ENCODE measurements around the gene SPDYE17. TPM values are rescaled to one million over a fixed set of nuclear protein-coding genes. Genes with fewer than 3 reads are reported as not detected.
"Not testable (repeated sequence)": the region's sequence is repeated elsewhere in the genome, so short reads cannot be mapped to it uniquely, and the experiment has no call there.

SPDYE17 gene
- total and polyA plus RNA-seq, 2 of the 8 experiments (the other 6 are each of a cell fraction or from before 2014, with no cell fraction given), result not detected

GRCh38 chr7:76982501-76982900, 49.7 kb downstream of the SPDYE17 start:
- H3K4me3 ChIP-seq (ENCODE audit: extremely low read depth in 1 of 4, insufficient read depth in 2 of 4, low read depth in 3 of 4, low read length in 4 of 4); H3K27ac ChIP-seq (ENCODE audit: low read depth, low read length); H3K56ac ChIP-seq (replicated peaks; ENCODE audit: insufficient read length, low read depth, low read length); H4K5ac ChIP-seq (ENCODE audit: insufficient read length, low read depth, low read length); H3K79me2 ChIP-seq (ENCODE audit: control insufficient read depth in 1 of 2, insufficient read depth in 2 of 2, low read length in 2 of 2); H4K20me1 ChIP-seq (replicated peaks in 1 of 2; ENCODE audit: control insufficient read depth in 1 of 2, insufficient read depth in 2 of 2, low read length in 2 of 2); H3K23ac ChIP-seq (ENCODE audit: insufficient read length); H2BK12ac ChIP-seq (ENCODE audit: low read depth, low read length); H3K79me1 ChIP-seq (ENCODE audit: low read depth, low read length); H3K23me2 ChIP-seq (ENCODE audit: low read depth, low read length); H4K8ac ChIP-seq (ENCODE audit: extremely low read depth, insufficient read depth, low read length); H3K27me3 ChIP-seq (replicated peaks in 1 of 4; ENCODE audit: control insufficient read depth in 3 of 4, extremely low read depth in 1 of 4, insufficient read depth in 3 of 4, low read length in 3 of 4); H3K36me3 ChIP-seq (ENCODE audit: control insufficient read depth in 2 of 4, insufficient read depth in 4 of 4, low read length in 3 of 4); H3K9ac ChIP-seq (replicated peaks in 1 of 4; ENCODE audit: extremely low read depth in 1 of 4, low read depth in 3 of 4, low read length in 3 of 4); H2BK120ac ChIP-seq (replicated peaks; ENCODE audit: low read depth, low read length); H3K9me3 ChIP-seq (ENCODE audit: insufficient read depth in 2 of 2, low read depth in 1 of 2, low read length in 1 of 2); CTCF ChIA-PET (ENCODE audit: partially characterized antibody); DNase-seq (ENCODE audit: low read depth in 1 of 2, low spot score in 2 of 2); H2BK5ac ChIP-seq (ENCODE audit: low read depth, low read length); H3K14ac ChIP-seq (ENCODE audit: insufficient read length); H3K4ac ChIP-seq (replicated peaks; ENCODE audit: insufficient read length, low read depth, low read length); H3K18ac ChIP-seq (ENCODE audit: extremely low read depth, low read length); H2AK5ac ChIP-seq (ENCODE audit: low read depth, low read length); H4K91ac ChIP-seq (replicated peaks; ENCODE audit: insufficient read length, low read length); POLR2A ChIA-PET (ENCODE audit: partially characterized antibody); H3K4me2 ChIP-seq (ENCODE audit: insufficient read depth in 1 of 2, low read depth in 2 of 2, low read length in 2 of 2); H2BK20ac ChIP-seq (ENCODE audit: low read length); H3K4me1 ChIP-seq (replicated peaks in 1 of 4; ENCODE audit: control insufficient read depth in 3 of 4, insufficient read depth in 4 of 4, low read length in 3 of 4); H2BK15ac ChIP-seq (ENCODE audit: low read length); H2AFZ ChIP-seq (ENCODE audit: low read length); FAIRE-seq: not testable (repeated sequence)
- no CpG with 5 or more reads among the region's 10 CpGs for WGBS, 2 experiments (ENCODE audit: extremely low coverage in 1 of 2, insufficient coverage in 1 of 2, insufficient read length in 1 of 2, insufficient replicate concordance in 2 of 2, low coverage in 1 of 2, low lambda C conversion rate in 2 of 2, missing lambda C conversion rate in 1 of 2)

- H3K27ac ChIP-seq (ENCODE audit: low read depth, low read length); H3K9me3 ChIP-seq (ENCODE audit: insufficient read depth in 2 of 2, low read depth in 1 of 2, low read length in 1 of 2); H2AFZ ChIP-seq (ENCODE audit: low read length); H4K91ac ChIP-seq (replicated peaks; ENCODE audit: insufficient read length, low read length); H4K5ac ChIP-seq (ENCODE audit: insufficient read length, low read depth, low read length); POLR2A ChIA-PET (ENCODE audit: partially characterized antibody); H3K56ac ChIP-seq (replicated peaks; ENCODE audit: insufficient read length, low read depth, low read length); H2BK20ac ChIP-seq (ENCODE audit: low read length); H2BK120ac ChIP-seq (replicated peaks; ENCODE audit: low read depth, low read length); H3K79me2 ChIP-seq (ENCODE audit: control insufficient read depth in 1 of 2, insufficient read depth in 2 of 2, low read length in 2 of 2); H3K23ac ChIP-seq (ENCODE audit: insufficient read length); H3K23me2 ChIP-seq (ENCODE audit: low read depth, low read length); H3K4me3 ChIP-seq (ENCODE audit: extremely low read depth in 1 of 4, insufficient read depth in 2 of 4, low read depth in 3 of 4, low read length in 4 of 4); H4K20me1 ChIP-seq (replicated peaks in 1 of 2; ENCODE audit: control insufficient read depth in 1 of 2, insufficient read depth in 2 of 2, low read length in 2 of 2); DNase-seq (ENCODE audit: low read depth in 1 of 2, low spot score in 2 of 2); H3K9ac ChIP-seq (replicated peaks in 1 of 4; ENCODE audit: extremely low read depth in 1 of 4, low read depth in 3 of 4, low read length in 3 of 4); H3K4ac ChIP-seq (replicated peaks; ENCODE audit: insufficient read length, low read depth, low read length); H3K79me1 ChIP-seq (ENCODE audit: low read depth, low read length); CTCF ChIA-PET (ENCODE audit: partially characterized antibody); H2AK5ac ChIP-seq (ENCODE audit: low read depth, low read length); H3K4me2 ChIP-seq (ENCODE audit: insufficient read depth in 1 of 2, low read depth in 2 of 2, low read length in 2 of 2); H4K8ac ChIP-seq (ENCODE audit: extremely low read depth, insufficient read depth, low read length); H2BK12ac ChIP-seq (ENCODE audit: low read depth, low read length); H2BK5ac ChIP-seq (ENCODE audit: low read depth, low read length); H2BK15ac ChIP-seq (ENCODE audit: low read length); H3K4me1 ChIP-seq (replicated peaks in 1 of 4; ENCODE audit: control insufficient read depth in 3 of 4, insufficient read depth in 4 of 4, low read length in 3 of 4); FAIRE-seq; H3K36me3 ChIP-seq (ENCODE audit: control insufficient read depth in 2 of 4, insufficient read depth in 4 of 4, low read length in 3 of 4); H3K18ac ChIP-seq (ENCODE audit: extremely low read depth, low read length); H3K27me3 ChIP-seq (replicated peaks in 1 of 4; ENCODE audit: control insufficient read depth in 3 of 4, extremely low read depth in 1 of 4, insufficient read depth in 3 of 4, low read length in 3 of 4); H3K14ac ChIP-seq (ENCODE audit: insufficient read length): not testable (repeated sequence)
- WGBS, 2 experiments (ENCODE audit: extremely low coverage in 1 of 2, insufficient coverage in 1 of 2, insufficient read length in 1 of 2, insufficient replicate concordance in 2 of 2, low coverage in 1 of 2, low lambda C conversion rate in 2 of 2, missing lambda C conversion rate in 1 of 2), result 93% methylated on average over 9 of the region's 26 CpGs; no CpG with 5 or more reads in 1 of the 2 experiments
Observed at GRCh38 chr7:76981187-76981970, 50.8 kb downstream of the SPDYE17 start.

Measured in H1 (cell line).